PC-3 (cell line): ENCODE results near the gene NOL4L. TPM values are rescaled to one million over a fixed set of nuclear protein-coding genes. Genes with fewer than 3 reads are reported as not detected.

Source experiments
- ATAC-seq: fragments of 200-7000 bp; cut with Tn5 transposase; 2 replicates; pipeline ENCODE4 v1.9.1; 2020; ENCODE audit warnings: mild to moderate bottlenecking, moderate library complexity
- BruUV-seq: library from RNA; stranded (reverse); fragments of 400-500 nt; replicated peaks from 2 replicates; lab custom pipeline; 2021; lab: Mats Ljungman, UMichigan
- CTCF ChIA-PET: fragments of 300-600 bp; sonication (Branson Sonifier 250); formaldehyde crosslinking; loops from one replicate; lab custom pipeline; 2022; ENCODE audit warnings: antibody characterized with exemption; lab: Charles Lee
- POLR2A ChIA-PET: fragments of 300-600 bp; sonication (Branson Sonifier 250); formaldehyde crosslinking; loops from one replicate; lab custom pipeline; 2022; ENCODE audit warnings: antibody characterized with exemption; ENCODE audit not compliant: unreplicated experiment; lab: Charles Lee
- DNase-seq: peaks from one replicate; pipeline ENCODE4 v3.0.0-alpha.2; 2015
- H2AFZ ChIP-seq: fragments of 300-600 bp; sonication (generic); 2 replicates; pipeline ENCODE4 v1.6.0; 2016; ENCODE audit warnings: antibody characterized with exemption, low read length
- H3F3A ChIP-seq: fragments of 300-600 bp; sonication (generic); one replicate; pipeline ENCODE4 v1.6.0; 2017; ENCODE audit warnings: antibody characterized with exemption, low read length, control low read depth, mild to moderate bottlenecking; ENCODE audit not compliant: unreplicated experiment
- H3K27ac ChIP-seq: fragments of 300-600 bp; sonication (generic); 2 replicates; pipeline ENCODE4 v1.5.1; 2016; ENCODE audit warnings: mild to moderate bottlenecking, low read length
- H3K27me3 ChIP-seq: fragments of 300-600 bp; sonication (generic); 2 replicates; pipeline ENCODE4 v1.6.1; 2016; ENCODE audit warnings: low read length, mixed read lengths
- H3K36me3 ChIP-seq: fragments of 300-600 bp; sonication (generic); 2 replicates; pipeline ENCODE4 v1.6.1; 2016; ENCODE audit warnings: low read depth, mixed run types, low read length, mixed read lengths
- H3K4me1 ChIP-seq: fragments of 300-600 bp; sonication (generic); 2 replicates; pipeline ENCODE4 v1.5.1; 2016; ENCODE audit warnings: low read length; ENCODE audit not compliant: insufficient read depth
- H3K4me2 ChIP-seq: fragments of 300-600 bp; sonication (generic); 2 replicates; pipeline ENCODE4 v1.6.0; 2016; ENCODE audit warnings: low read length
- H3K4me3 ChIP-seq: fragments of 300-600 bp; sonication (generic); 2 replicates; pipeline ENCODE4 v1.5.1; 2016; ENCODE audit warnings: mild to moderate bottlenecking, low read length, mixed read lengths
- H3K79me2 ChIP-seq: fragments of 300-600 bp; sonication (generic); 2 replicates; pipeline ENCODE4 v1.6.1; 2017; ENCODE audit warnings: low read length, mixed read lengths
- H3K9ac ChIP-seq: fragments of 300-600 bp; sonication (generic); 2 replicates; pipeline ENCODE4 v1.6.0; 2016; ENCODE audit warnings: mild to moderate bottlenecking, low read length
- H3K9me2 ChIP-seq: fragments of 300-600 bp; sonication (generic); replicated peaks from 2 replicates; pipeline ENCODE4 v1.6.1; 2016; ENCODE audit warnings: mixed run types, low read length, mixed read lengths
- H3K9me3 ChIP-seq: fragments of 300-600 bp; sonication (generic); 2 replicates; pipeline ENCODE4 v1.6.1; 2016; ENCODE audit warnings: low read length, mixed read lengths
- H4K20me1 ChIP-seq: fragments of 300-600 bp; sonication (generic); 2 replicates; pipeline ENCODE4 v1.6.1; 2016; ENCODE audit warnings: low read length, mixed read lengths
- CTCF ChIP-seq: fragments of 300-600 bp; sonication (generic); conservative IDR thresholded peaks from 2 replicates; pipeline ENCODE4 v1.5.1; 2017; ENCODE audit warnings: antibody characterized with exemption, low read depth, mild to moderate bottlenecking, low read length
- EZH2 ChIP-seq: fragments of 300-600 bp; sonication (generic); IDR thresholded peaks from one replicate; pipeline ENCODE4 v1.6.1; 2017; ENCODE audit warnings: antibody characterized with exemption, mild to moderate bottlenecking, low read length; ENCODE audit not compliant: unreplicated experiment
- EZH2phosphoT487 ChIP-seq: fragments of 300-600 bp; sonication (generic); IDR thresholded peaks from 2 replicates; pipeline ENCODE4 v1.6.1; 2018; ENCODE audit warnings: mild to moderate bottlenecking, antibody characterized with exemption, low read length, borderline replicate concordance
- intact Hi-C: fragments of 100-400 bp; cut with micrococcal nuclease; formaldehyde crosslinking; loops from 2 replicates; pipeline ENCODE4 v1.9.0; 2023
- total RNA-seq: library from RNA; depleted of rRNA; stranded (reverse); fragments of >200 nt; gene quantifications from 2 replicates; pipeline ENCODE4 v1.2.3, GENCODE V29; 2014

NOL4L gene
- total RNA-seq, 1 experiment from 2014 or later: 7.3 TPM

- H4K20me1 ChIP-seq: no peaks in the 10 kb centered on the region
- no peak overlapping the region for H3K4me3 ChIP-seq
- no peak for DNase-seq
- no peaks in the 10 kb centered on the region for H3K4me1 ChIP-seq
- no peak overlapping the region for H3K4me2 ChIP-seq
- intact Hi-C loops: no loop called here
- ATAC-seq: no peak
- H3K27ac ChIP-seq: no peak overlapping the region
- H3K79me2 ChIP-seq: no peaks in the 10 kb centered on the region
- TF ChIP-seq EZH2phosphoT487 (no peak), CTCF (no peak), EZH2 (no peak)
- H3K9ac ChIP-seq: no peak overlapping the region
- POLR2A ChIA-PET: no interaction called here
- no peaks in the 10 kb centered on the region for H3K9me2 ChIP-seq
- H3F3A ChIP-seq: no peaks in the 10 kb centered on the region
- no peak overlapping the region for H2AFZ ChIP-seq
- H3K9me3 ChIP-seq: no peaks in the 10 kb centered on the region
- no peaks in the 10 kb centered on the region for H3K27me3 ChIP-seq
- no peaks in the 10 kb centered on the region for H3K36me3 ChIP-seq
- no TSS peak for BruUV-seq
- CTCF ChIA-PET: no interaction called here
Observed at GRCh38 chr20:32526541-32526940, 58.6 kb downstream of the NOL4L start.

- no peak overlapping the region for H3K4me3 ChIP-seq
- ChIA-PET POLR2A (interaction anchor here (0.6 kb wide), 1 partner anchor 125 kb away, joined by 4 read pairs; no protein-coding TSS in a partner anchor), CTCF (no interaction called here)
- no peaks in the 10 kb centered on the region for H3K9me2 ChIP-seq
- H4K20me1 ChIP-seq: no peaks in the 10 kb centered on the region
- H3K4me2 ChIP-seq: no peak overlapping the region
- no peaks in the 10 kb centered on the region for H3K4me1 ChIP-seq
- H3K27ac ChIP-seq: no peak overlapping the region
- no peaks in the 10 kb centered on the region for H3K36me3 ChIP-seq
- H3F3A ChIP-seq: no peaks in the 10 kb centered on the region
- no TSS peak for BruUV-seq
- DNase-seq (no peak), ATAC-seq (no peak)
- no peak overlapping the region for H2AFZ ChIP-seq
- no peaks in the 10 kb centered on the region for H3K27me3 ChIP-seq
- intact Hi-C loops: no loop called here
- no peaks in the 10 kb centered on the region for H3K9me3 ChIP-seq
- no peaks in the 10 kb centered on the region for H3K79me2 ChIP-seq
- TF ChIP-seq EZH2 (no peak), EZH2phosphoT487 (no peak), CTCF (no peak)
- H3K9ac ChIP-seq: no peak overlapping the region
Observed at GRCh38 chr20:32526125-32526524, 59.0 kb downstream of the NOL4L start.

DNA sequence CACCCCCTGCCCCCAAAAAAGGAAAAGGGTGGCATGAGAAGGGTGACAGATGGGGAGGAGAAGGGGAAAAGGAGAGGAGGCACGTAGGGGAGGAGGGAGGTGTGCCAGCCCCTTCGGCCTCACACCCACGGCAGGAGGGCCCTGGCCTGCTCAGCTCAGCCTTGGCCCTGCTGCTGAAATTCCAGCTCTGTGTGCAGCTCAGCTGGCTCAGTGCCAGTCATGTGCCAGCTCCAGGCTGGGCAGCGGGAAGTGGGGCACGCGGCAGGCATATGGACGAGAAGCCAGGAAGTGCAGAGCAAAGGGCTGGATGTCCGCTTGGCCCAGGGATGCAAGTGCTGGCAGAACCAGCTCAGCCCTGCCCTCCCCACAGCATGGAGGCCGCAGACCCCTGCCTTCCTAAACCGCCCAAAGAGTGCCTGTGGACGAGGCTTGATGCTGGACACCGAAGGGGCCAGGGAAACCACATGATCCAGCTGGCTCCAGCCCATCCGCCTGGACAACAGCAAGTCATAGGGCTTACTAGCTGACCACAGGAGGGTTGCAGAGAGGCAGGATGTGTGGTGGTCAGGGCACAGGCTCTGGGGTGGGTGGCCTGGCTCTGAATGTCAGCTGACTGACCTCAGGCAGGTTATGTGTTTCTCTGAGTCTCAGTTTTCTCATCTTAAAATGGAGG, 60.2 kb downstream of the NOL4L start:
- DNase-seq (no peak), ATAC-seq (no peak)
- H3K4me1 ChIP-seq: no peaks in the 10 kb centered on the region
- H2AFZ ChIP-seq: no peak overlapping the region
- ChIA-PET CTCF (interaction anchor here (0.6 kb wide), 1 partner anchor 213 kb away, joined by 3 read pairs; no protein-coding TSS in a partner anchor), POLR2A (no interaction called here)
- intact Hi-C loops: no loop called here
- H3F3A ChIP-seq: no peaks in the 10 kb centered on the region
- H3K4me2 ChIP-seq: no peak overlapping the region
- no peaks in the 10 kb centered on the region for H3K9me2 ChIP-seq
- BruUV-seq: no TSS peak
- H4K20me1 ChIP-seq: no peaks in the 10 kb centered on the region
- no peak overlapping the region for H3K27ac ChIP-seq
- TF ChIP-seq CTCF: no peak
- no peak for TF ChIP-seq EZH2
- no peak for TF ChIP-seq EZH2phosphoT487
- H3K4me3 ChIP-seq: no peak overlapping the region
- no peaks in the 10 kb centered on the region for H3K9me3 ChIP-seq
- H3K9ac ChIP-seq: no peak overlapping the region
- H3K27me3 ChIP-seq: no peaks in the 10 kb centered on the region
- H3K79me2 ChIP-seq: no peaks in the 10 kb centered on the region
- no peaks in the 10 kb centered on the region for H3K36me3 ChIP-seq
